DOHH2 (cell line): Measurements from ENCODE around the gene TAPT1.

ENCODE experiments used
- H3F3A ChIP-seq: fragments of 200-600 bp; sonication (generic), shearing (Covaris generic); 2 replicates; pipeline ENCODE4 v1.6.0; 2016; ENCODE audit warnings: antibody characterized with exemption, mild to moderate bottlenecking; ENCODE audit not compliant: control insufficient read depth, insufficient read depth
- H3K27ac ChIP-seq: fragments of 200-600 bp; sonication (generic); 2 replicates; pipeline ENCODE4 v1.5.1; 2014; ENCODE audit warnings: low read depth, mild to moderate bottlenecking, low read length, moderate library complexity
- H3K27me3 ChIP-seq: fragments of 200-600 bp; sonication (generic); 2 replicates; pipeline ENCODE4 v1.6.1; 2014; ENCODE audit warnings: mild to moderate bottlenecking, low read length, mixed read lengths; ENCODE audit not compliant: control insufficient read depth
- H3K36me3 ChIP-seq: fragments of 200-600 bp; sonication (generic); 2 replicates; pipeline ENCODE4 v1.6.1; 2014; ENCODE audit warnings: mild to moderate bottlenecking, low read length, moderate library complexity, mixed read lengths; ENCODE audit not compliant: control insufficient read depth
- H3K4me1 ChIP-seq: fragments of 200-600 bp; sonication (generic); 2 replicates; pipeline ENCODE4 v1.6.1; 2014; ENCODE audit warnings: mild to moderate bottlenecking, low read length, mixed read lengths; ENCODE audit not compliant: control insufficient read depth
- H3K4me2 ChIP-seq: fragments of 200-600 bp; sonication (generic); 2 replicates; pipeline ENCODE4 v1.6.0; 2014; ENCODE audit warnings: mild to moderate bottlenecking, low read length, moderate library complexity
- H3K4me3 ChIP-seq: fragments of 200-600 bp; sonication (generic); 2 replicates; pipeline ENCODE4 v1.5.1; 2014; ENCODE audit warnings: mild to moderate bottlenecking, low read length, mixed read lengths
- H3K79me2 ChIP-seq: fragments of 200-600 bp; sonication (generic); 2 replicates; pipeline ENCODE4 v1.6.1; 2014; ENCODE audit warnings: mild to moderate bottlenecking, low read length, mixed read lengths; ENCODE audit not compliant: control insufficient read depth
- H3K9me2 ChIP-seq: fragments of 200-600 bp; sonication (generic); replicated peaks from 2 replicates; pipeline ENCODE4 v1.6.1; 2014; ENCODE audit warnings: mild to moderate bottlenecking, low read length, mixed read lengths; ENCODE audit not compliant: control insufficient read depth
- H3K9me3 ChIP-seq: fragments of 200-600 bp; sonication (generic); 2 replicates; pipeline ENCODE4 v1.6.1; 2014; ENCODE audit warnings: antibody characterized with exemption, low read length, mixed read lengths; ENCODE audit not compliant: control insufficient read depth, insufficient read depth
- H4K20me1 ChIP-seq: fragments of 200-600 bp; sonication (generic); 2 replicates; pipeline ENCODE4 v1.6.0; 2014; ENCODE audit warnings: low read depth, mild to moderate bottlenecking, antibody characterized with exemption, low read length, moderate library complexity; ENCODE audit not compliant: control insufficient read depth, insufficient read depth
- EZH2phosphoT487 ChIP-seq: fragments of 200-600 bp; sonication (generic); IDR thresholded peaks from 2 replicates; pipeline ENCODE4 v1.6.1; 2017; ENCODE audit warnings: borderline replicate concordance, mild to moderate bottlenecking, antibody characterized with exemption, low read length, moderate library complexity, mixed read lengths
- TF ChIP-seq, protein P1 (sequence below): fragments of 200-600 bp; sonication (generic); IDR thresholded peaks from one replicate; pipeline ENCODE4 v1.5.1; 2014; ENCODE audit warnings: antibody characterized with exemption, mild to moderate bottlenecking, low read depth, low read length; ENCODE audit not compliant: poor library complexity, severe bottlenecking

TAPT1 gene

DNA sequence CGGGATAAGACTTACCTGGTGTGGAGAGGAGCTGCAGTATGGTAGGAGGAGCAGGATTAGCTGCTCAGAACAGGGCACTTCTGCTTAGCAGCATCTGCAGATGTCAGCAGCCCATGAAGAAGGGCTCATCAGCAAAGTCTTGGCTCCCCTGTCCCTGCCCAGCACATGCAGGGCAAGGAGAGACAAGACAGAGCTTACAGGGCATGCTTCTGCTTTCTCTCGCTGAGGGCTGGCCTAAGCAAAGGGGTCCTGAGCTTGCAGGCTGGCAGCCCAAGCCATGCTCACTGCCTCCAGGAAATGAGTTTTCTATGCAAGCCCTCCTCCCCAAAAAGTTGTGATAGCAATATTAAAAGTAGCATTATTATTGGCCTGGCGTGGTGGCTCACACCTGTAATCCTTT is 39.5 kb upstream of the TAPT1 start:
- H3K36me3 ChIP-seq = no peaks in the 10 kb centered on the region
- H3K27ac ChIP-seq = no peak overlapping the region
- no peaks in the 10 kb centered on the region for H3K9me3 ChIP-seq
- H3K27me3 ChIP-seq = no peaks in the 10 kb centered on the region
- TF ChIP-seq, protein P1, sequence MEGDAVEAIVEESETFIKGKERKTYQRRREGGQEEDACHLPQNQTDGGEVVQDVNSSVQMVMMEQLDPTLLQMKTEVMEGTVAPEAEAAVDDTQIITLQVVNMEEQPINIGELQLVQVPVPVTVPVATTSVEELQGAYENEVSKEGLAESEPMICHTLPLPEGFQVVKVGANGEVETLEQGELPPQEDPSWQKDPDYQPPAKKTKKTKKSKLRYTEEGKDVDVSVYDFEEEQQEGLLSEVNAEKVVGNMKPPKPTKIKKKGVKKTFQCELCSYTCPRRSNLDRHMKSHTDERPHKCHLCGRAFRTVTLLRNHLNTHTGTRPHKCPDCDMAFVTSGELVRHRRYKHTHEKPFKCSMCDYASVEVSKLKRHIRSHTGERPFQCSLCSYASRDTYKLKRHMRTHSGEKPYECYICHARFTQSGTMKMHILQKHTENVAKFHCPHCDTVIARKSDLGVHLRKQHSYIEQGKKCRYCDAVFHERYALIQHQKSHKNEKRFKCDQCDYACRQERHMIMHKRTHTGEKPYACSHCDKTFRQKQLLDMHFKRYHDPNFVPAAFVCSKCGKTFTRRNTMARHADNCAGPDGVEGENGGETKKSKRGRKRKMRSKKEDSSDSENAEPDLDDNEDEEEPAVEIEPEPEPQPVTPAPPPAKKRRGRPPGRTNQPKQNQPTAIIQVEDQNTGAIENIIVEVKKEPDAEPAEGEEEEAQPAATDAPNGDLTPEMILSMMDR = no peak
- TF ChIP-seq EZH2phosphoT487 = no peak
- H3K79me2 ChIP-seq = no peaks in the 10 kb centered on the region
- no peaks in the 10 kb centered on the region for H3K9me2 ChIP-seq
- no peak overlapping the region for H3K4me3 ChIP-seq
- H3F3A ChIP-seq = peaks cover 6% of the 10 kb centered on the region; the same call in 1 of the 2 replicates
- peaks cover 44% of the 10 kb centered on the region for H3K4me1 ChIP-seq
- no peak overlapping the region for H3K4me2 ChIP-seq
- no peaks in the 10 kb centered on the region for H4K20me1 ChIP-seq

DNA sequence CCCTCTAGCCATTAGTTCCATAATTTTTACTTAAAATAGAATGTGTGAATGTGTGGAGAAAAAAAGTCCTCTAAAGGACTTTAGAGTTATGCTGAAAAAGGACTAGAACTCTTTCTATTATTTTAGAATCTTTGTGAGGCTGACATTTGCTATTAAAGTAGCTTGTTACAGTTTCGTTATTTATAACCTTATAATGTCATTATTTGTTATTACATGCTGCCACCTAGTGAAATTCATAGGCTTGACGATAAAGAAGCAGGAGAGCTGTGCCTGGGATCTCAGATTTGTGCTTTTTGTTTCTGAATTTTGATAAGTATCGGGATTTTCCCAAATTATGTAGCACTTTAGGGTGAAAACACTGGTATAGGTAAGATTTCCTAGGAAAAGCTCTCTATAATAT is 38.5 kb upstream of the TAPT1 start:
- H3K36me3 ChIP-seq = no peaks in the 10 kb centered on the region
- TF ChIP-seq EZH2phosphoT487 = no peak
- TF ChIP-seq, protein P1 = peak; percentile 68
- no peak overlapping the region for H3K27ac ChIP-seq
- H3F3A ChIP-seq = peaks cover 6% of the 10 kb centered on the region; the same call in 1 of the 2 replicates
- peak overlapping the region; percentile 8; the same call in 1 of the 2 replicates for H3K4me2 ChIP-seq
- H3K9me2 ChIP-seq = no peaks in the 10 kb centered on the region
- no peak overlapping the region for H3K4me3 ChIP-seq
- H3K4me1 ChIP-seq = peaks cover 50% of the 10 kb centered on the region
- no peaks in the 10 kb centered on the region for H3K79me2 ChIP-seq
- H3K27me3 ChIP-seq = no peaks in the 10 kb centered on the region
- no peaks in the 10 kb centered on the region for H3K9me3 ChIP-seq
- no peaks in the 10 kb centered on the region for H4K20me1 ChIP-seq

DNA sequence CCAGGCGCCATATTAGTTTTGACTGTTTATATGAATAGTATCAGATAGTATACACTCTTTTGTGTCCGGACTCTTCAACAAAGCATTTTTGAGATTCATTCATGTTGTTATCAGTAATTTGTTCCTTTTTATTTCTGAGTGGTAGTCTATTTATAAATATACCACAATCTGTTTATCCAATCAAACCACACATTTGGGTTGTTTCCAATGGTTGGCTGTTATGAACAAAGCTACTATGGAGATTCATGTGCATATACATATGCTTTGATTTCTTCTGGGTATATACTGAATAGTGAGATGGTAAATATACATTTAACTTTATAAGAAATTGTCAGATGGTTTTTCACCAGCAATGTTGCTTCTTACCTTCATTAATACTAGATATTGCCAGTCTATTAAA is 36.8 kb upstream of the TAPT1 start:
- Histone ChIP-seq H3K9me3 (no peaks in the 10 kb centered on the region), H3K27me3 (no peaks in the 10 kb centered on the region), H3F3A (peaks cover 6% of the 10 kb centered on the region; the same call in 1 of the 2 replicates), H3K9me2 (no peaks in the 10 kb centered on the region), H3K27ac (peak overlapping the region; percentile 73), H3K79me2 (no peaks in the 10 kb centered on the region), H3K36me3 (no peaks in the 10 kb centered on the region), H3K4me2 (peak overlapping the region; percentile 69), H3K4me1 (peaks cover 55% of the 10 kb centered on the region), H4K20me1 (no peaks in the 10 kb centered on the region), H3K4me3 (peak overlapping the region; percentile 30)
- TF ChIP-seq EZH2phosphoT487 = no peak
- TF ChIP-seq, protein P1 = no peak
